Measurements from ENCODE around the gene DIAPH1. TPM values are rescaled to one million over a fixed set of nuclear protein-coding genes. Genes with fewer than 3 reads are reported as not detected.
A peak's percentile ranks its signal among the peaks of the same experiment; 100 is the strongest.

The DIAPH1 gene
- total RNA-seq, 4 donors from 2014 or later: 98.2 to 115 (median 102) TPM

GRCh38 chr5:141495453-141495811 lies 123.4 kb downstream of the DIAPH1 start:
- H3K9me3 ChIP-seq: no peaks in the 10 kb centered on the region
- H3K4me3 ChIP-seq: no peak overlapping the region
- H3K27ac ChIP-seq: no peak overlapping the region
- peaks cover 0 to 5% of the 10 kb centered on the region in 2 donors for H3K27me3 ChIP-seq
- H3K4me1 ChIP-seq: peaks cover 0 to 9% (median 4%) of the 10 kb centered on the region in 4 donors
- no peak for DNase-seq
- no peaks in the 10 kb centered on the region for H3K36me3 ChIP-seq
- TF ChIP-seq POLR2A (IDR thresholded peaks at IDR 0.05) (no peak), CTCF (IDR thresholded peaks at IDR 0.05) (no peak)

GRCh38 chr5:141494761-141495452 lies 123.9 kb downstream of the DIAPH1 start:
- H3K36me3 ChIP-seq: no peaks in the 10 kb centered on the region
- no peaks in the 10 kb centered on the region for H3K9me3 ChIP-seq
- TF ChIP-seq POLR2A (IDR thresholded peaks at IDR 0.05) (no peak), CTCF (IDR thresholded peaks at IDR 0.05) (no peak)
- peaks cover 0 to 9% (median 4%) of the 10 kb centered on the region in 4 donors for H3K4me1 ChIP-seq
- no peak for DNase-seq
- no peak overlapping the region for H3K27ac ChIP-seq
- H3K4me3 ChIP-seq: no peak overlapping the region
- peaks cover 0 to 5% of the 10 kb centered on the region in 2 donors for H3K27me3 ChIP-seq

GRCh38 chr5:141493500-141494422 lies 125.0 kb downstream of the DIAPH1 start:
- no peak overlapping the region for H3K4me3 ChIP-seq
- H3K9me3 ChIP-seq: no peaks in the 10 kb centered on the region
- TF ChIP-seq POLR2A (IDR thresholded peaks at IDR 0.05) (no peak), CTCF (IDR thresholded peaks at IDR 0.05) (no peak)
- peaks cover 0 to 9% (median 4%) of the 10 kb centered on the region in 4 donors for H3K4me1 ChIP-seq
- no peak for DNase-seq
- H3K36me3 ChIP-seq: no peaks in the 10 kb centered on the region
- H3K27me3 ChIP-seq: peaks cover 0 to 5% of the 10 kb centered on the region in 2 donors
- H3K27ac ChIP-seq: no peak overlapping the region

- no peak overlapping the region for H3K27ac ChIP-seq
- peaks cover 0 to 5% of the 10 kb centered on the region in 2 donors for H3K27me3 ChIP-seq
- H3K36me3 ChIP-seq: no peaks in the 10 kb centered on the region
- H3K4me1 ChIP-seq: peaks cover 0 to 9% (median 4%) of the 10 kb centered on the region in 4 donors
- no peaks in the 10 kb centered on the region for H3K9me3 ChIP-seq
- TF ChIP-seq CTCF (IDR thresholded peaks at IDR 0.05): no peak
- no peak for TF ChIP-seq POLR2A (IDR thresholded peaks at IDR 0.05)
- DNase-seq: no peak
- H3K4me3 ChIP-seq: peak overlapping the region in 3 of 4 donors; percentile 1 to 43 (median 18)
Measured at GRCh38 chr5:141492168-141492885, 126.5 kb downstream of the DIAPH1 start.

All from Peyer's patch (tissue), 4 donors.